ENCODE results near the gene TP53INP2. TPM values are rescaled to one million over a fixed set of nuclear protein-coding genes. Genes with fewer than 3 reads are reported as not detected.

Gene TP53INP2
- total and polyA plus RNA-seq, 2 of the 13 experiments (the other 11 are each of a cell fraction or from before 2014, with no cell fraction given): 5.2 to 18.8 TPM

GRCh38 chr20:34703061-34703423 is 1.1 kb upstream of the TP53INP2 start (continued):
- TF ChIP-seq ZNF777 (CRISPR knock-in tag; IDR thresholded peaks at IDR 0.05) (0 out of 2 replicates have a peak, but pooled peaks have one; percentile 6), ZNF280D (CRISPR knock-in tag; IDR thresholded peaks at IDR 0.05) (no peak), ZNF276 (CRISPR knock-in tag; IDR thresholded peaks at IDR 0.05; ENCODE audit: low read depth) (no peak), TOE1 (CRISPR knock-in tag; IDR thresholded peaks at IDR 0.05) (no peak), ISL2 (CRISPR knock-in tag; IDR thresholded peaks at IDR 0.05) (no peak), ZNF737 (CRISPR knock-in tag; IDR thresholded peaks at IDR 0.05; ENCODE audit: borderline replicate concordance) (no peak), ZNF282 (IDR thresholded peaks at IDR 0.05; ENCODE audit: partially characterized antibody) (no peak), ZNF883 (CRISPR knock-in tag; IDR thresholded peaks at IDR 0.05; ENCODE audit: not compliant biosample characterization) (no peak), MLLT10 (CRISPR knock-in tag; IDR thresholded peaks at IDR 0.05) (no peak), ZNF30 (CRISPR knock-in tag; IDR thresholded peaks at IDR 0.05) (peak; percentile 43; the same call in 1 of the 2 replicates), ZNF879 (CRISPR knock-in tag; IDR thresholded peaks at IDR 0.05) (no peak), ZFP41 (CRISPR knock-in tag; IDR thresholded peaks at IDR 0.05; ENCODE audit: borderline replicate concordance) (no peak), ATF7 (IDR thresholded peaks at IDR 0.05) (no peak), ATF7 (CRISPR knock-in tag; IDR thresholded peaks at IDR 0.05) (no peak), TEAD2 (CRISPR knock-in tag; IDR thresholded peaks at IDR 0.05) (no peak), ZNF501 (CRISPR knock-in tag; IDR thresholded peaks at IDR 0.05) (0 out of 2 replicates have a peak, but pooled peaks have one; percentile 8), ZNF678 (CRISPR knock-in tag; IDR thresholded peaks at IDR 0.05) (0 out of 2 replicates have a peak, but pooled peaks have one; percentile 24), POGZ (CRISPR knock-in tag; IDR thresholded peaks at IDR 0.05) (no peak; the same call in 1 of the 2 replicates), HCFC1 (IDR thresholded peaks at IDR 0.05; ENCODE audit: low read depth, low read length) (no peak), ZNF253 (CRISPR knock-in tag; IDR thresholded peaks at IDR 0.05; ENCODE audit: borderline replicate concordance) (no peak)
- TF ChIP-seq, protein P1, sequence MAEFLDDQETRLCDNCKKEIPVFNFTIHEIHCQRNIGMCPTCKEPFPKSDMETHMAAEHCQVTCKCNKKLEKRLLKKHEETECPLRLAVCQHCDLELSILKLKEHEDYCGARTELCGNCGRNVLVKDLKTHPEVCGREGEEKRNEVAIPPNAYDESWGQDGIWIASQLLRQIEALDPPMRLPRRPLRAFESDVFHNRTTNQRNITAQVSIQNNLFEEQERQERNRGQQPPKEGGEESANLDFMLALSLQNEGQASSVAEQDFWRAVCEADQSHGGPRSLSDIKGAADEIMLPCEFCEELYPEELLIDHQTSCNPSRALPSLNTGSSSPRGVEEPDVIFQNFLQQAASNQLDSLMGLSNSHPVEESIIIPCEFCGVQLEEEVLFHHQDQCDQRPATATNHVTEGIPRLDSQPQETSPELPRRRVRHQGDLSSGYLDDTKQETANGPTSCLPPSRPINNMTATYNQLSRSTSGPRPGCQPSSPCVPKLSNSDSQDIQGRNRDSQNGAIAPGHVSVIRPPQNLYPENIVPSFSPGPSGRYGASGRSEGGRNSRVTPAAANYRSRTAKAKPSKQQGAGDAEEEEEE (CRISPR knock-in tag; IDR thresholded peaks at IDR 0.05; ENCODE audit: borderline replicate concordance): no peak
- TF ChIP-seq, protein P2, sequence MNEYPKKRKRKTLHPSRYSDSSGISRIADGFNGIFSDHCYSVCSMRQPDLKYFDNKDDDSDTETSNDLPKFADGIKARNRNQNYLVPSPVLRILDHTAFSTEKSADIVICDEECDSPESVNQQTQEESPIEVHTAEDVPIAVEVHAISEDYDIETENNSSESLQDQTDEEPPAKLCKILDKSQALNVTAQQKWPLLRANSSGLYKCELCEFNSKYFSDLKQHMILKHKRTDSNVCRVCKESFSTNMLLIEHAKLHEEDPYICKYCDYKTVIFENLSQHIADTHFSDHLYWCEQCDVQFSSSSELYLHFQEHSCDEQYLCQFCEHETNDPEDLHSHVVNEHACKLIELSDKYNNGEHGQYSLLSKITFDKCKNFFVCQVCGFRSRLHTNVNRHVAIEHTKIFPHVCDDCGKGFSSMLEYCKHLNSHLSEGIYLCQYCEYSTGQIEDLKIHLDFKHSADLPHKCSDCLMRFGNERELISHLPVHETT (CRISPR knock-in tag; conservative IDR thresholded peaks at IDR 0.05): no peak
- TF ChIP-seq, protein P3, sequence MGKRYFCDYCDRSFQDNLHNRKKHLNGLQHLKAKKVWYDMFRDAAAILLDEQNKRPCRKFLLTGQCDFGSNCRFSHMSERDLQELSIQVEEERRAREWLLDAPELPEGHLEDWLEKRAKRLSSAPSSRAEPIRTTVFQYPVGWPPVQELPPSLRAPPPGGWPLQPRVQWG (CRISPR knock-in tag; IDR thresholded peaks at IDR 0.05; ENCODE audit: borderline replicate concordance, low read depth): no peak
